HG02610 (cell line): ENCODE results near the gene ERG.

Experiments
- ATAC-seq: cut with Tn5 transposase; IDR thresholded peaks from one replicate; pipeline ENCODE4 v1.9.1; 2021; ENCODE audit warnings: mild to moderate bottlenecking, moderate library complexity; ENCODE audit not compliant: unreplicated experiment

Gene ERG

DNA sequence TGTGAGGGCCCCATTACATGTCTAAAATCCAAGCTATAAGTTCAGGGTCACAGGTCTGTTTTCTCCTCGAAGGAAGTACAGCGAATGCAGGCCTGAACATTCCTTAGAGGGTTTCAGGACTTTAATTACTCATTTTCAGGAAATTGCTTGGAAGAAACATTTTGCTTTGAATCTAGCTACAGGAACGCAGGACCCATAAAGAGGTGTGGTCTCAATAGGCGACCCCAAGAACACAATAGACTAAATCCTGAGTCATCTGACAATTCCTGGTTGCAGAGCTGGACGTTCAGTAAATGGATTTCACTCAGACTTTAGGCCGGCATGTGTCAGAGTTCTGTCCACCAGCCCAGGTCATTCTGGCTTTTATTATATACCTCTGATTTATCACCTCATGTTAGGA, 1.0 kb upstream of the ERG start:
- no peak for ATAC-seq

DNA sequence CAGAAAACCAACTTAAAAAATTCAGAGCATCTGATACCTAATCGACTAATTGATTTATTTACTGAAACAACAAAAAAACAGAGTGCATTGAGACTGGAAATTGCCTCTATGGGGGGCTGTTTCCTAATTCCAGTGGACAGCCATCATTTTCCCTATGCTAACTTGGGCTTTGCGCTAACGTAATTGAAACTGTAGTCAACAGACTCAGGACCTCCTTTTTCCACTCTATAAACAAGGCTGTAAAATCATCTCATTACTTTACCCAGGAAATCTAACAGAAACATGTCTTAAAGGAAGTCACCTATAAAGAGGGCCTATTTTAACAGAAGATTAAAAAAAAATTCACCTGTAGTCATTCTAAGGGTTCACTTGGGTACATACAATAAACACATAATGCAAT, 2.1 kb downstream of the ERG start:
- ATAC-seq: no peak

DNA sequence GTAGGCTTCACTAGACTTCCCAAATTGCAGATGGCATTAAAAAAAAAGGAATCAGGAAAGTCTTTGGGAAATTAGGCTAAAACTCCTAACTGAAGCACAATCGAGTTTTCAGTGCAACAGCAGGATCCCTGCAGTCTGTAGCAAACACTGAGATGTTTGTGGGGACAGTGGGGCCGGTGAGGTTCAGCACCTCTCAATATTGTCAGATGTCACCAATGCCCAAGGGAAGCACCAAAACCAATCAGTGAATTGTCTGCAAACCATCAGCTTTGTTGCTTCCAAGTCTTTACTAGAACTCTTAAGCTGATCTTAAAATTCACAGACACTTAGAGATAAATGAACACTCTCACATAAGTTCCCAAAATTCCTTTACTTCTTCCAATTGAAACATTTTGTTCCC, 2.6 kb downstream of the ERG start:
- ATAC-seq: no peak

DNA sequence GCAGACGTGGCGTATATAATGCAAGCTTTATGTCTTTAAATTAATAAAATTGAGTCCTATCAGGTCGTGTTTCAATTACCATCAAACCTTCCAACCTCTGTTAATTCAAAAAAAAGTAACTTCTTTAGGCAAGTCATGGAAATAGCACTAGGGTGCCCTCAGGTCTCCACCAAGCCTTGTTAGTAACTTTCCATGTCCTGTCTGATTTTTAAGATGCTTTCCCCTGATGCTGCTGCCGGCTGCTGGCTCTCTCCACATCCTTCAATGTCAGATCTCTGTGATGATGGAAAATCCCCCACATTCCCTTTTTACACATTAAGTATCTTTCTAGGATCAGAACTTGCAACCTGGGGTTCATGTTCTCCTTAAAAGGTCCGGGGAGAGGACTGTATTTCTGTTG, 3.0 kb downstream of the ERG start:
- ATAC-seq: no peak

DNA sequence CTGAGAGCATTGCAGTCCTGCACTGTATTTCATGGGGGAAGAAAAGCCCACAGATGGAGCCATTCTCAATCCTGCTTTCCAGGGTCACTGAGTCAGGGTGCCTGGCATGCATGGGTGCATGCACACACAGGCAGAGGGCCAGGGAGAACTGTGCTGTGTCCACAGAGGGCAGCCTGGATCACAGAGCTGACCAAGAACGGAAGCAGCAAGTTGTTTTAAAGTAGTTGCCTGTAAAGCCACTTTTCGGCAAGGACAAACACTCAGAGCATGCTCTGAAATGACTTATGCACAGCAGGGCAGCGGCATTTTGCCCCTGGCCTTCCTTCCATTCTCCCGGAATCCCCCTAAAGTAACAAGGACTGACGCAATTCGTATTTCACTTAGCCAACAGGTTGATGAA, 3.6 kb downstream of the ERG start:
- no peak for ATAC-seq

DNA sequence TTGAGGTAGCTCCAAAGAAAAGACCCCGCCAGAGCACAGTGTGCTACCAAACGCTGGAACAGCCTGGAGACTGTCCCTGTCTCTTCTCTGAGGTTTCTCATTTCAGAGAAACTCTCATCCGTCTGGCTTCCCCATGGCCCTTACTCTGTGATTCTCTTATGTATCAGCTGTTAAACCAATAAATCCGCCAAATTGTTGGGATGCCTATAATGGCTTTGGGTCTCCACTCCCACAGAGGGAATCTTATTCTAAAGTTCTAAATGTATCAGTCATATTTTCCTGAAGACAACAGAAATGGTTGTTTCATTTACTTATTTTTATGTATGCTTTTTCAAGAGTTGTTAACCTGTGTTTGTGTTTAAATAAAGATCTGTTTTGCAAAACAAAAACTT, 4.0 kb downstream of the ERG start:
- no peak for ATAC-seq

DNA sequence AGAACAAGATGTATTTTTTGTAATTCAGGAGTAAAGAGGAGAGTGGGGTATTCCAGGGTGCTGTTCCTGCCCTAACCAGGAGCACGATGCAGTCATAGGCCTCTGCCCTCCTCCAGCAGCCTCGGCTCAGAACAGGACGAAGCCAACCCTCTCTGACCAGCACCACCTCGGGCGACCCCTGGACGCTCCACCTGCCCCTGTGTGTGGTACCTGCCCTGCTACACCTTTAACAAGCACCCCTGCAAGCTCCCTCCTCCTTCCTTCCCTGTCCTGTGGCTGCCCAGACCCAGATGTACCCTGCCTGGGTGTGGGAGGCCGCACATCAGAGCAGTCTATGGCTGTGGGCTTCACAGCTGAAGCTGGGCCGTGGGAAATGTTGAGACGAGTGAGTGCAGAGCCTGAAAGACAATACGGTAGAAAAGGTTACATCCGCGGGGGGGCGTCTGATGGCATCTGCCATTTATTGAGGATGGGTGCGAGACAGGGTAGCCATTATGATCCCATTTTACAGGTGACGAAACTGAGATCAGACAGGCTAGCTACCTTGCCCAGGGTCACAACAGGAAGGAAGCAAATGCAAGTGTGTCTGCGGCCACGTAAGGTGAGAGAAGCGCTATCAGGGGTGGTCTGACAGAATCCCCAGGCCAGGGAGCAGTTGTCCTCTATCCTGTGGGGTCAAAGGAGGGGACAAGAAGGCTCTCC, 4.6 kb downstream of the ERG start:
- no peak for ATAC-seq

DNA sequence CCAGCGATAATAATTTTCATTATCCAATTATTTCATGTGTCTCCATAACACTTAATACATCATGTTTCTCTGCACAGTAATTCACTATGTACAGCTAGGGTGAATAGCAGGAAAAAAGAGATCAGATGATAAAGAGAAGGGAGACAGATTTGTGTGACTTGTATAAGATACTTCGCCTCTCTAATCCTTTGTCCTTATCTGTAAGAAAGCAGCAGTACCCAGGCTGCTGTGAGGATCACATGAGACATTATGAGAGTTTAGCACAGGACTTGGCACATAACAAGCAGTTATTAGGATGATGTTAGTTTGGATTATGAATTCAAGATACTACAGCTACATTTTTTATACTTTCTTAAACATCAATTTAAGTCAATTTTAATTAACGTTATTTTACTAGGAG, 6.3 kb downstream of the ERG start:
- ATAC-seq: no peak

DNA sequence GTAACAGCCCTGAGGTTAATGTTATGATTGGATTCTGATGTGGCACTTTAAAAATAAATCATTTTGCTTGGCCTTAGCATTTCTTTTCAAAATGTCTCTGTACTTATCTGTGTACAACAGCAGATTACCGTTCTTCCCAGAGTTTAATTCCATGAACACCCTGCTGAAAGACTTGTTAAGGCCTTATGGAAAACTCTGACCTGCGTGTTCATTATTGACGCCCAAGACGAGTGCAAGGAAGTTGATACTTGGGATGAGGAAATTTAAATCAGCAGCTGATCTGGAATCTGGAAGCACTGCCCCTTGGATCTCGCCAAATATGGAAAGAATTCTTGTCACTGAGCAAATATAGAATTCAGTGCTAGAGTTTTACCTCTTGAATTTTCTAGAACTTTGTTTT, 6.7 kb downstream of the ERG start:
- no peak for ATAC-seq

DNA sequence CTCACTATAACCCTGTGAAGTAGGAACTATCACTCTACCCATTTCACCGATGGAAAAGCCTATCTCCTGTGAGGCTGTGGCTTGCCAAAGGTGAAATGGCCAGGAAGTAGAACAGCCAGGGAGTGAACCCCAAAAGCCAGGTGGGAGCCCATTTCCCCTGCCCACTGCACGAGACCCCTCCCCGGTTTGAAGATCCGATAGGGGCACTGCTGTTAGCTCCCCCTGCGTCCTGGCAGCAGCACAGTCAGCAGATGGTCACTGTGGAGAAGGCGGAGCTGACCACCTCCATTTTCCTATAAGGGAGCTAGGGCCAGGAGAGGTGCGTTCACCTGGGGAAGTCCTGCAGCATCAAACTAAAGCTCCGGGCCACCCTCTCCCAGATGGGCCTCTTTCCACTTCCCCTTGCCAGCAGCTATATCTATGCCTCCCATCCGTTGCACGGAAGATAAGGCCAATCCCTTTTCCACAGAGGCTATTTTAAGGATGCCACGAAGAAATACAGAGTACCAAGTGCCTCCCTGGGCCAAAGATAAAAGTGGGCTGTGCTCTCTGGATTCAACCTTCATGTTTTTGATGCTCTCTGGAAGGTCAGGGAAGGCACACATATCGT, 7.8 kb downstream of the ERG start:
- ATAC-seq: no peak

DNA sequence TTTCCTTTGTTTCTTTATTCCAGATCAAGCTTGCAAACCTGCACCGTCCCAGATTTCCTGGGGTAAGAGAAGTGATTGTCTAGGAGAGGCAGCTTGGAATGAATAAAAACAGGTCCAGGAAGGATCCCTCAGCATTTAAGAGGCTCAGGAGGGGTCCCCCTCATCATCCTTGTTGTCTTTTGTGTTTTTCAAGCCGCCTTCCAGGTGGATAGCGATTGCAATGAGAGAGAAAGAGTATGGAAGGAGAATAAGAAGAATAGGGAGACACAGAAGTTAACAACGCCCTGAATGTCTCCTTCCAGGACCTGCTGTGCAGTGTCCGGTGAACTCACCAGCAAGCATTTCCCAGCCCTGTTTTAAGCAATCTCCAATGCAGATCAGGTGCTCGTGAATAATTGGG, 8.5 kb downstream of the ERG start:
- no peak for ATAC-seq

DNA sequence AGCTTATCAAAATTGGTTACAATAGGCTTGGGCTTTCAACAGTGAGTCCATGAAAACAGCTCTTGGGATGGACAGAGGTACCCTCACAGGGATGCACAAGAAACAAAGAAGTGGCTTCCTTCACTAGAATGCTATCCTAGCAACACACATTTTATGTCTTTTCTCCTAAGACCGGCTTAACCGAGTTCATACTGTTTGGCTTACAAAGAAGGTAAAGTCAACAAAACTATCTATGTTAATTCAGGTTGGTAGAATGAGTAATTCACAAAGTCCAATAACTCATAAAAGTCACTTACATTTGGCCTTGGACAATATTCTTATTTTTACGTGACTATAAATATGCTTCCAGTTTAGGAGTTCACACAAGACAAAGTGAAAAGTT, 9.0 kb downstream of the ERG start:
- no peak for ATAC-seq

DNA sequence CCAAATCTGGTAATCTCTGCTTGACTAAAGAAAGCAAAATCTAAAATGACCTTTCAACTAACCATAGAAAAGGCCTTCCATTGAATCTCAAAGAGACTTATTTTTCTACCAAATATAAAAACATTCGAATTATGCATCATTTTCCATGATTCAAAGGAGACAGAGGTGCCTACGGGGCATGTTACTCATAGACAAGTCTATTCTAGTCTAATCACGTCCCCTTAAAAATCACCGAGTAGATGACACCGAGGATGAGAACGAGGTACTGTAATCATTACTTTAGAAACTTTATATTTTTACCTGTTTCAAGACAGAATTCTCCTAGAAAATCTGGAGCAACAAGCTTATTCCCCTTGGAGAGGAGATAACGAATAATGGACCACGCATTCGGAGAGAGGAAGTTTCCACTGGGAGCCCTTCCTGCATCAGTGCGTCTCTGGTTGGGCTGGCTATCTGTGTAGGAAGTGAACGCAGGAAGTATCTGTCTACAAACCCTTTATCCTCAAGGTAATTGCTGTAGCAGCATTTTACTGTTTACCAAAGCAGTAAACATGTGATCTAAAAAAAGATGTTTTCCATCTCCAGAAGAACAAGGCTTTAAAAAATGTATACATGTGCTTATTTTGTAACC, 9.5 kb downstream of the ERG start:
- ATAC-seq: no peak

DNA sequence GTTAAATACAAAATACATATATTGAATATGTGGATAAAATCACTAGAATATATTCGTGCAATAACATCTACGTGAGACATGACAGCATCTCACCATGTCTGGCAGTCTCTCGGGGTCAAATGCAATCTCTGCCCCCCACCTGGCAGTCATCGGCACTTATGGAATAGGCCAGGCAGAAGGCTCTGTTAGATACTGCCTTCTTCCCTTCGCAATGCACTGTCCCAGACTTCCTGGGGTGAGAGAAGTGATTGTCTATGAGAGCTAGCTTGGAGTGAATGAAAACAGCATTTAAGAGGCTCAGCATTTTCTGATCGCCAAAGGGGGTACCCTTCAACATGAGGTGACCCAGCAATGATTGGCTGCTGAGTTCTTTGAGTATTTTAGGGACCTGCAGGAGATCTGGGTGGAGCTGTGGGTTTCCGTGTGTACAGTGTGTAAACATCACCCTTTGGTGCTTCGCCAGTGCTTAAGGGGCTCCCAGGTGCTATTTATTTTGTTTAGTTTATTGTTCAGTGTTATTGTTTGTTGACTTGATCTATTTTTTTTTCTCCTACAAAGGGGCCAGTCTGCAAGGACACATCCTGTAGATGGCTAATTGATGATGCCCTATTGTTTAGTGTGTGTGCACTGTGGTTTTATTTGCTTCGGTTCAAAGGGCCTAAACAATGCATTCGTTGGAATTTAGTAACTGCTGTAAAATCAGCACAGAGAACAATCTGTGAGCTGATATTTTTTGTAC, 10.2 kb downstream of the ERG start:
- ATAC-seq: no peak

DNA sequence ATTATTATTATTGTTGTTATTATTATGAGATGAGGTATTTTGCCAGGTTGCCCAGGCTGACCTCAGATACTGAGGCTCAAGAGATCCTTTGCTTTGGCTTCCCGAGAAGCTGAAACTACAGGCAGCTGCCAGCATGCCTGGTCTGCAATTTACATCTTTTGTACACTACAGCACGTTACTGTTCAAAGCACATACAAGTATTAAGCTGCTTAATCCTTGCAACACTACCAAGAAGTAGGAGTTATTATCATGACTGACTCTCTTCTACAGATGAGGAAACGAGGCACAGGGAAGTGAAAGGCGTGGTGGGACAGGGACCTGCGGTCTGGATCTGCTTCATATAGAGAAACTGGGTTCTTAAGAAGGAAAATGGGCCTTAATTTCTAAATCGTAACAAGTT, 11.6 kb downstream of the ERG start:
- no peak for ATAC-seq

DNA sequence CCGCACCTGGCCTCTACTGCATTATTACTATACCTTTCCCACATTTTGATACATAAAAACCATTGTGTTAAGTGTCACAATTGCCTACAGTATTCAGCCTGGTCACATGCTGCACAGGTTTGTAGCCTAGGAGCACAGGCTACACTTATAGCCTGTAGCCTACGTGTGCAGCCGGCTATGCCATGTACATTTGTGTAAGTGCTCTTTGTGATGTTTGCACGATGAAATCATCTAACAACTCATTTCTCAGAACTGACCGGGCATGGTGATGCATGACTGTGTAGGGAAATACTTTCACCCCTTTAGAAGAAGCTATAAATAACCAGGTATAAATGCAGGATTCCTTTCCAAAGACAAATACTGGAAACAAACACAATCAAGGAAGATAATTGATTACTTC, 12.1 kb downstream of the ERG start:
- ATAC-seq: no peak

DNA sequence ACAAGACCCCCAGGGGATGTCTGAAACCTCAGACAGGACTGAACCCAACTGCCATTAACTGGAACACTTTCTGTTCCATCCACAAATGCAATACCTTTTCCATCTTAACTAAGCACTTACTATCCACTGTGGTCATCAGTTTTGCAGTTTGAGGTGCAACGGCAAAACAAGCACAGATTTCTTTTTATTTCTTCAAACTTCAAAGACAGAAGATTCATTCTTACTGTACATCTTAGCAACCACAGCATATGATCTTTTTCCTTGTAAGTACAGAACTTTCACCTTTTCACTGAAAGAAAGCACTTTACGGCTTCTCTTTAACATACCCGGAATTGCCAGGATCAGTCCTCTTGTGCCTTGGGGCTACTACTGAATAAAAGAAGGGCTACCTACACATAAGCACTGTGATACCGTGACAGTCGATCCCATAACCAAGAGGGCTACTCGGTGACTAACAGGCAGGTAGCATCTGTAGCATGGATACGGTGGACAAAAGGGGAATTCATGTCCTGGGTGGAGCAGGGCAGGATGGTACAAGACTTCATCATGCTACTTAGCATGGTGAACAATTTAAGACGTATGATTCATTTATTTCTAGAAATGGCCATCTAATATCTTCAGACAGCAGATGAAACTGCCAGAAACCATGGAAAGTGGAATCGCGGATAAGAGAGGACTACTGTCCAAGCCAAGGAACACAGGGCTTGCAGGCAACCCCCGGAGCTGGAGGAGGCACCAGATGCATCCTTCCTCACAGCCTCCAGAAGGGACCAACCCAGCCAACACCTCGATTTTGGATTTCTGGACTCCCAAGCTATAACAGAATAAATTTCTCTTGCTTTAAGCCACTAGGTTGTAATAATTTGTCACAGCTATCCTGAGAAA, 18.4 kb downstream of the ERG start:
- ATAC-seq: no peak

DNA sequence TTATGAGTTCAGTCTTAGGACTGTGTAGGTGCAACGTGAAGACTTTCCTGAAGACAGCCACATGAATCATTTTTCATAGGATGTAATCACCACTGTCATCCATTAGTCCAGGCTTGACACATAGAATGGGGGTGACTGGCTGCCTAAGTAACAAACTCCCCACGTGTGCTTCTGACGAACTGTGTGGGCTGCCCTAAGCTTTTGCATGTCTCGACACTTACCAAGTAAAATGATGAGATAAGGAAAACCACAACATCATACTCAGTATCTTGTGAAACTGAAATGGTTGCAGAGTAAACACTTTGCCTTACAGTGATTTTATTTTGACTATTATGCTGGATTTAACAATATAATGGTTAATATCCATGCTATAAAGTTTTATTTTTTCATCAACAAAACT, 19.5 kb downstream of the ERG start:
- ATAC-seq: no peak

DNA sequence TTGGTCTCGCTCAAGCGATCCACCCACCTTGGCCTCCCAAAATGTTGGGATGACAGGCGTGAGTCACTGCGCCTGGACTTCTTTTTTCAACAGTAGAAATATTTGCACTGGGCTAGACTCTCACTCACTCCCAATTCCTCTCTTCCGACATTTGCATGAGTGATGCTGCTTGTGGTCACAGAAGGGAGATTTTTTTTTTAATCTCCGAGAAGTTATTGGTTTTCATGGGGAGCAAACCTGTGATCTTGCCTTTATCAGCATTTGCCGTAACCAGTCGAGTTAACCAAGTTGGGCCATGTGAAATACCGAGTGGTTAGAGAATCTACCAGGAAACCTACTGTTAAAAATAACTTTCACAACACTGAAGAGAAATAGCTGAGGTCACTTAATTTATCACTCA, 21.1 kb downstream of the ERG start:
- no peak for ATAC-seq

DNA sequence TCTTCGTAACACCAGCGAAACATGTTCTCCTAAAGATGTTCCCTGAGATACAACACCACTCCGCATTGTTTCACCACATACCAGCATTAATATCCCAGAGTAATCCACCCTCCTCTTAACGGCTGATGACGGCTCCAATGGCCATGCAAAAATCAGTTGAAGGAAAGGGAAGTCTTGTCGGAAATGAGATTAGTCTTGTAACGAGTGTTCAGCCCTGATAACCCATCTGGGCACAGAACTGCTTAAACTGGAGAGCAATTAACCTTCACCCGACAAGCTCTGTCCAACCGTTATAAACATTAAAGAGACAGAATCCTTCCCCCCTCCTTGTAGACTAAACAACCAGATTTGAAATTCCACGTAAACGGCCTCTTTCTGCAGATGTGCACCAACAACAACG, 21.9 kb downstream of the ERG start:
- ATAC-seq: no peak

DNA sequence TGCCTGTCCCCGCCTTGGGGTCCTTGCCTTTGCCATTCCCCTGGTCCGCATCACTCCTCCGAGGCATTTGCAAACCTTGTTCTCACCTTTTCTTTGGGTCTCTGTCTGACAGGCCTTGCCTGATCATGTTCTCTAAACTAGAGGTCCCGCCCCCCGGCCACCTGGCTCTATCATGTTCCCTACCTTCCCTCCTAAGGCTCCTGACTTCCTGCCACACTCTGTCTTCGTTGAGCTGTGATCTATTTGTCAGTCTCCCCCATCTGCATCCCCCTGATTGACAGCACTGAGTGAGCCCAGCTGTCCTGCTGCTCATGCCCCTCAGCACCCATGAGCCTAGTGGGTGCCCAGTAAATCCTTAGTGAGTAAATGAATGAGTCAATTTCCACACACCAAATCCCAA, 22.8 kb downstream of the ERG start:
- no peak for ATAC-seq
